ENCODE data around the gene NT5DC4. TPM values are rescaled to one million over a fixed set of nuclear protein-coding genes. Genes with fewer than 3 reads are reported as not detected.

The NT5DC4 gene
- total RNA-seq, 1 donor from 2014 or later: 0.53 TPM

DNA sequence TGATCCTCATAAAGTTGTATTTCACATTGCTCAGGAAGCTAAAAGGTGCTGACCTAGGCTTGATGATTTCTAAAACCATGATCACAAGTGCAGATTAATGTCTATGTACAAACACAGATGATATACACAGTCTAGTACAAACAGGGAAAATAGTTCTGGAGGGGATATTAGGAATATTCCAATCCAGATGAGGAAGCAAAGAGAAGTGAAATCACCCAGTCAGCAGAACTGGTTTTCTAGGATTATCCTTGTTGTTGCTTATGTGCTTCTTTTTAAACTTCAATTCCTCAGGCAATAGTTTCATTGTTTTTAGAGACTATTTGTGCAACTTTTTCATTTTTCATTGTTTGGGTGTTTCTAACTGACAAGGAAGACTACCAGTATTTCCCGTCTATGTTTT lies 58.8 kb downstream of the NT5DC4 start:
- Histone ChIP-seq H3K4me1 (peaks cover 4% of the 10 kb centered on the region), H3K27ac (no peak overlapping the region), H3K36me3 (no peaks in the 10 kb centered on the region), H3K4me3 (no peak overlapping the region), H3K27me3 (ENCODE audit: low read depth) (no peaks in the 10 kb centered on the region), H3K9me3 (no peaks in the 10 kb centered on the region)
- no peak for ATAC-seq
- TF ChIP-seq, protein P1, sequence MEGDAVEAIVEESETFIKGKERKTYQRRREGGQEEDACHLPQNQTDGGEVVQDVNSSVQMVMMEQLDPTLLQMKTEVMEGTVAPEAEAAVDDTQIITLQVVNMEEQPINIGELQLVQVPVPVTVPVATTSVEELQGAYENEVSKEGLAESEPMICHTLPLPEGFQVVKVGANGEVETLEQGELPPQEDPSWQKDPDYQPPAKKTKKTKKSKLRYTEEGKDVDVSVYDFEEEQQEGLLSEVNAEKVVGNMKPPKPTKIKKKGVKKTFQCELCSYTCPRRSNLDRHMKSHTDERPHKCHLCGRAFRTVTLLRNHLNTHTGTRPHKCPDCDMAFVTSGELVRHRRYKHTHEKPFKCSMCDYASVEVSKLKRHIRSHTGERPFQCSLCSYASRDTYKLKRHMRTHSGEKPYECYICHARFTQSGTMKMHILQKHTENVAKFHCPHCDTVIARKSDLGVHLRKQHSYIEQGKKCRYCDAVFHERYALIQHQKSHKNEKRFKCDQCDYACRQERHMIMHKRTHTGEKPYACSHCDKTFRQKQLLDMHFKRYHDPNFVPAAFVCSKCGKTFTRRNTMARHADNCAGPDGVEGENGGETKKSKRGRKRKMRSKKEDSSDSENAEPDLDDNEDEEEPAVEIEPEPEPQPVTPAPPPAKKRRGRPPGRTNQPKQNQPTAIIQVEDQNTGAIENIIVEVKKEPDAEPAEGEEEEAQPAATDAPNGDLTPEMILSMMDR (IDR thresholded peaks at IDR 0.05): no peak
- intact Hi-C loops (cut with DNase I): no loop called here
- DNase-seq: no peak

DNA sequence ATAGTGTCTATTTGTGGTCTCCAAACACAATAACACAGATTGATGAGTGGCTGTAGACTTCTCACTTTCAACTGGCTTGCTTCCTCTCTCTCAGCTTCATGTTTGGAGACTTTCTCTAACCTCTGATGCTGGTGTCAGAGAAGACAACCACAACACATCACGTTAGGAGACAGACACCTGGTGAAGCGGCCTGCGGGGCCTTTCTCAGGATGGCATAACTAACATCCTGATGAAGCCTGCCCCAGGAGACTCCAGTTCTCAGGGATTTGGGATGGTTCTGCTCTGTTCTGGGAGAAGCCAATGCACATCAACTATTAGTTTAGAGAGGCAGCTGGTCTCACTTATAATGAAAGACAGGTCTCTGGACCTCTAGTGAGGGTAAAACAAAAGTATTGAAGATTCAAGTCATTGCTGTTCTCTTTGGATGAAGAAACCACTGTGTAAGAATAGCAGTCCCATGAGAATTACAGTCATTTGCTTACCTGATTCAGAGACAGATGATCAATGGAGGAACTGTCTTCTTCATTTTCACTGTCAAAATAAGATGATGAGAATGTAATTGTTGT lies 61.5 kb downstream of the NT5DC4 start:
- no peaks in the 10 kb centered on the region for H3K36me3 ChIP-seq
- no peak for ATAC-seq
- no peak for DNase-seq
- H3K27me3 ChIP-seq (ENCODE audit: low read depth): no peaks in the 10 kb centered on the region
- H3K4me1 ChIP-seq: peaks cover 4% of the 10 kb centered on the region
- H3K4me3 ChIP-seq: no peak overlapping the region
- TF ChIP-seq, protein P1 (IDR thresholded peaks at IDR 0.05): no peak
- H3K9me3 ChIP-seq: no peaks in the 10 kb centered on the region
- intact Hi-C loops (cut with DNase I): no loop called here
- no peak overlapping the region for H3K27ac ChIP-seq

DNA sequence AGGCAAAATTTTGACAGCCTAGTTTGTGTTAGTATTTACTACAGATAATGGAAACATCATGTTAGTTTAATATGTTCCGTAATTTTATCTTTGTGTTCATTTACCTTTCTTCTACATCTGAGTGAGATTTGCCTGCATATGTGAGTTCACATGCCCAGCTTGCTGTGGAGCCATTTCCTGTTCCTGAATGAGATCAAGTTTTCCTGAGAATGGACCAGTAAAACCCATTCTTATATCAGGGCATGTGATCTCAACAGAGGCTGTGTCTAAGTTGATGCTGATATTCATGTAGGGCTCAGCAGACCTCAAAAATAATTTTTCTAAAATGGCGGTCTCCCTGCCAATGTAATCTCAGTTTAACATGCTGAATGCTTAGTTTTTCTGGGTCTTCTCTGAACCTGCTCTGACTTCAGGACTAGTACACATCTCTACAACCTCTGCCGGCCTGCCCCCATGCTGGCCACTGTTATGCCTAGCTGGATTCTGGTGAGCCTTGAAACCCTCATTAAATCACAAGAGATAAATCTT lies 62.4 kb downstream of the NT5DC4 start:
- no peaks in the 10 kb centered on the region for H3K36me3 ChIP-seq
- no peak overlapping the region for H3K27ac ChIP-seq
- no peak for ATAC-seq
- intact Hi-C loops (cut with DNase I): no loop called here
- no peak for DNase-seq
- no peaks in the 10 kb centered on the region for H3K27me3 ChIP-seq (ENCODE audit: low read depth)
- TF ChIP-seq, protein P1 (IDR thresholded peaks at IDR 0.05): no peak
- H3K4me3 ChIP-seq: no peak overlapping the region
- peaks cover 4% of the 10 kb centered on the region for H3K4me1 ChIP-seq
- H3K9me3 ChIP-seq: no peaks in the 10 kb centered on the region

DNA sequence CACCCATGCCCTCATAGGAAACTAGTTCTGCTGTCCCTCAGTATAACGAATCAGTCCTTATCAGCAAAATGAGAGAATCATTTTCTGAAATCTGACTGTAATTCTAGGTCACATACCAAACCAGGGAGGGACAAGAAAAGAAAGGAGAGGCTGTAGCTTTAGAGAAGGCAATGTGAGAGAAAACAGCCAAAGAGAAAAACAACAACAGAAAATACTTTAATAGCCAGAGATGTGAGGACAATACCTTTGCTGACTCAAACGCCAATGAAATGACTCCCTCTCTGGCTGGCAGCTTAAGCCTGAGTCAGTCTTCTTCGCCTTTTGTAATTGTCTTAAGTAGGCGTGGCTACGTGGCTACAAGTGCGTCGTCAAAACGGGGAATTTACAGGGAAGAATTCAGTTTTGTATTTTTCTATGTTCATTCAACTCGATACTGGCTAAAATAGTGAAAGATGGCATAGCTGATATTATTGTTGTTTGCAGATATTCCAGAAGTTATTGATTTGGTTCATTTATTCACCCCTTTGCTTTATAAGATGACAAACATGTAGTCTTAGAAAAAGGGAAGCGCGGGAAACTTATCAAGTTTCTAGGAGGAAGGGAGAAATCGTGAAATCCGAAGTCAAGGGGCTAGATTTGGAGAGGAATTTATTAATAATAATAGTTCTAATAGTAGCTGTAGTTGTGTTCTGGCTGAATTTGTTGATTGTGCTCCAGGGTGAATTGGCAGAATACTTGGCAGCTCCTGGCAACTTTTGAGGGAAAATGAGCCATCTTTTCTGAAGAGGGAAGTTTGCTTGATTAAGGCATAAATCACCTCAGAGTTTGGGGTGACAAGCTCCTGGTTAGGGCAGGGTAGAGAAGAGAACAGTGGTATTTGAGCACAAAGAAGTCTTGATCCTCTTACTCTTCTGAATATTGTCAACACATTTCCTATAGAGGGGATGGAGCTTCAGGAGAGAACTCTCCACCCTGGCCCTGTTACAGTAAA lies 63.7 kb downstream of the NT5DC4 start, which contains the start of gene IL1A:
TSS of gene IL1A (minus strand) at position 295 of the 991 bp plus-strand sequence. CDS start 723 bp downstream, outside the sequence.
- peak in 1 of 2 donors; percentile 78 for ATAC-seq
- Histone ChIP-seq H3K27ac (no peak within 1 kb of the TSS), H3K4me3 (no peak within 1 kb of the TSS), H3K36me3 (no peaks in the 10 kb centered on the region), H3K9me3 (no peaks in the 10 kb centered on the region), H3K4me1 (peaks cover 4% of the 10 kb centered on the region), H3K27me3 (ENCODE audit: low read depth) (no peaks in the 10 kb centered on the region)
- TF ChIP-seq, protein P1 (IDR thresholded peaks at IDR 0.05): no peak
- intact Hi-C loops (cut with DNase I): no loop called here
- DNase-seq: no peak

DNA sequence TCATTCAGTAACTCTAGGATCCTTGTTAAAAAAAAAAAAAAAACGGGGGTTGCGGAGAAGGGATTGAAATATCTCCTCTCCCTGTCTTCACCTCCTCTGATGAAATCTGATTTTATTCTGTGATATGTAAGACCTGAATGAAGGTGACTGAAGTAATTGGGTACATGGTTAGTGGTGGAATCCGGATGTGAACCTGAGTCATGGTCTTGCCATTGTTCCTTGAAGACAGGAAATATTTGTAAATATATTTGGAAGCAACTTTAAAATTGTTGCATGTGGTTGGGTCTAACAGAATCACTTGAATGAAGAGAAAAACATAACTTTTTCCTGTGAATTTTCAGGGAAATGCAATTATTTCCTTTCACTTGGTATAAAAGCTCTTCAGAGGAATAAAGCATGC lies 66.5 kb downstream of the NT5DC4 start:
- TF ChIP-seq, protein P1 (IDR thresholded peaks at IDR 0.05): no peak
- intact Hi-C loops (cut with DNase I): no loop called here
- H3K27ac ChIP-seq: no peak overlapping the region

More for the DNA sequence above, 66.5 kb downstream of the NT5DC4 start:
- H3K27me3 ChIP-seq (ENCODE audit: low read depth): no peaks in the 10 kb centered on the region
- DNase-seq: no peak
- no peak overlapping the region for H3K4me3 ChIP-seq
- ATAC-seq: no peak
- no peaks in the 10 kb centered on the region for H3K9me3 ChIP-seq
- peaks cover 4% of the 10 kb centered on the region for H3K4me1 ChIP-seq
- no peaks in the 10 kb centered on the region for H3K36me3 ChIP-seq
